ENCODE data around the gene HEYL.
A peak's percentile ranks its signal among the peaks of the same experiment; 100 is the strongest.

HEYL gene
- 0 to 0.61 (median 0.23) reads per million in 4 experiments for total RNA-seq

DNA sequence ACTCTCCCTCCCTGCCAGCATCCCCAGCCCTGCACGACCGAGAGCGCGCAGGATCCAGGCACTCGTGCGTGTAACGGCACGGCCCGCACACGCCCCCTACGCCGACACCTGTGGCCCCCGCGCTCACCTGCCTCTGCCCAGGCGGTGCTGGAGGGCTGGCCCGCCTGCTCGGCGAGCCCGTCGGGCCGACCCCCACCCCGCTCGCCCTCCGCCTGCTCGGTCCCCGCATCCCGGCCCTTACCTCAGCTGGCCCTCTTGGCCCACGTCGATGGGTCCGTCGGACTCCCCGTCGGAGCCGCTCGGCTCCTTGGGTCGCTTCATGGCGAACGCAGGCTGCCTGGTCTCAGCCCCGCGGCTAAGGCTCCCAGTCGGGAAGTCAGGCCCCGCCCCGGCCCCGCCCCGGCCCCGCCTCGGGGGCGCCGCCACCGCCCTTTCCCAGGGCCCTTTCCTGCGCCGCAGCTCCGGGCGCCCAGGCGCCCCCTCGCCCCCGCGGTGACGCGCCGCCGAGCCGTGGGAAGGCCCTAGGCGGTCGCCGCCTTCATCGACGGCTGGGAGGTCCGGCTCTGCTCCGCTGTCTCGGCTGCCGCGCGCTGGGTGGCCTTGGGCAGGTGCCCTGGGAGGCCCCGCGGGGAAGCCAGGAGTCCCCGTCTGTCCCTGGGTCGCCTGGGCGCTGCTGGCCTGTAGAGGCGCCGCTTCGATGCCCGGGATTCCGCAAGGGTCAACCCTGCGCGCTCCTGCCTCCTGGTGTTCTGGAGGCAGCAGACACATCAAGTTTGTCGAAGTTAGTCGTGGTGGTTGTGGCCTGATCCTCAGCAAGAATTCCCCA, at the start of gene HEYL:
HEYL (minus strand) TSS at position 339 of the 826 bp plus-strand sequence; CDS start at position 321, 18 bp downstream.
- DNase-seq = peak; percentile 43

- DNase-seq = no peak
These were observed 49.8 kb upstream of the HEYL start for GRCh38 chr1:39689214-39689613.

DNA sequence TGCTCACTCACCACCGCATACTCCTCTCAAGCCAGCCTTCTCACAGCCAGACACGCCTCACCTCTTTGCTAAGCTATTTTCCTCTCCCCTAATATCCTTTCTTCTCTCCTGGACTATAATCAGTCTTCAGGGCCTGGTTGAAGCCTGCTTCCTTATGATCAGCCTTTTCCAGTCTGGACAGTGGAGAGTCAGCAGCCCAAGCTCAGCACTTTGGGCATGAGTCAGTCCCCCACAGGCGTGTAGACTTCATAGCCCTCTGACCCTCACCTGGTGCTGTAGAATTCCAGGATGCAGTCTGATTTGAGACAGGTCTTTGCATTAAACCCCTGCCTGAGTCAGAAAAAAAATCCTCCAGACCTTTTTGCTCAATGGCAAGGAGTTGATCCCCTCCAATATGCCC, 49.3 kb upstream of the HEYL start:
- no peak for DNase-seq

DNA sequence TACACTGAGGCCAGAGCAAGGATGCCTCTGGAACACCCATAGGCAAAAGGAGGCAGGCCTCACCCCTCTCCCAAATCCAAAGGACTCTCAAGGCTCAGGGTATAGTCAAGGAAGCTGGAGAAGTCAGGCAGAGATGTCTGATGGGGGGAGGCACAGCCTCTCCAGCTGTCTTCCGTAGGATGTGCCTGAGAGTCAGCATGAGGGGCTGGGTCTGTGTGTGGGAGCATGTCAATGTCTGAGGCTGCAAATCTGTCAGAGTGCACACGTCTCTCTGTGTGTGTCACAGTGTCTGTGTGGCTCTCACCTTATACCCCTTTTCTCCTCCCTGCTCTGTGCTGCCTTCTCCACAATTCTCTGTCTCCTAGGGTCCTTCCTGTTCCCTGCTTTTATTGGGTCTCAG, 47.8 kb upstream of the HEYL start:
- no peak for DNase-seq

DNA sequence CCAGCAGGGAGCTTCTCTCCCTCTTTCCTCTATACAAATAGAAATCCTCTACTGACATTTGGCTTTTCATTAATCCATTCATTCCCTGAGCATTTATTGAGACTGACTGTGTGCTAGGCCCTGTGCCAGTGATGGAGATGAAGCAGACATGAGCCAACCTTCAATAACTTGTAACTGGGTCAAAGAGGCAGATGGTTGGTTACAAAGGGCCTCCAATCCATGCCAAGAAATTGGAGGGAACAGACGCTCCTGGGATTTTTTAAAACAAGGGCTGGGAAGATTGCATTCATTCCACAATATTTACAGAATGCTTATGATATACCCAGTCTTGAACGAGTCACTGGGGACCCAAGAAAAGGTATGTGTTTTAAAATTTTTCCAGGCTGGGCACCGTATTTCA, 45.6 kb upstream of the HEYL start:
- DNase-seq = no peak

GRCh38 chr1:39684313-39684664, 44.8 kb upstream of the HEYL start:
- DNase-seq = no peak

GRCh38 chr1:39683591-39684312, 44.3 kb upstream of the HEYL start:
- peak; percentile 33 for DNase-seq

- no peak for DNase-seq
These were observed 42.6 kb upstream of the HEYL start for GRCh38 chr1:39681999-39682398.

- DNase-seq = no peak
These were observed 41.9 kb upstream of the HEYL start for GRCh38 chr1:39681294-39681693.

GRCh38 chr1:39680751-39681150, 41.3 kb upstream of the HEYL start:
- DNase-seq = no peak

- no peak for DNase-seq
These were observed 40.4 kb upstream of the HEYL start for GRCh38 chr1:39679821-39680220.

DNA sequence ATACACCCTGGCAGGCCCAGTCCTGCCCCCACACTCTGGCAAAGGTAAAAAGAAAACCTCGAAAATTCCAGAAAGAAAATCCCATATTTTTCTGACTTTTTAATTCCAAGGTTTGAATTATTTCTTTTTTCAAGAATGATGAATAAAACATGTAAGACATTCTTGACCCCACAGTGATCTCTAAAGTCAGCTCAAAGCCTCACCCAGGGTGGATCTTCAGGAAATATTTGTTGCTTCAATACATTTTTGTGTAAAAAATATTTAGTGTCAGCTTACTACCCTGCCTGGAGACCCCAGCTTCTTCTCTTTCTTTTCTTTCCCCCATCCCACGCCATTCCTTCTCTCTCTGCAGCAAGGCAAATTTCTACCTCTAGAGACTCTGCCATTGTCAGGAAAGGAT, 39.4 kb upstream of the HEYL start:
- DNase-seq = no peak

GRCh38 chr1:39677645-39678044, 38.2 kb upstream of the HEYL start:
- no peak for DNase-seq

GRCh38 chr1:39676948-39677548, 37.6 kb upstream of the HEYL start:
- DNase-seq = no peak

- no peak for DNase-seq
These were observed 35.8 kb upstream of the HEYL start for GRCh38 chr1:39675220-39675619.

DNA sequence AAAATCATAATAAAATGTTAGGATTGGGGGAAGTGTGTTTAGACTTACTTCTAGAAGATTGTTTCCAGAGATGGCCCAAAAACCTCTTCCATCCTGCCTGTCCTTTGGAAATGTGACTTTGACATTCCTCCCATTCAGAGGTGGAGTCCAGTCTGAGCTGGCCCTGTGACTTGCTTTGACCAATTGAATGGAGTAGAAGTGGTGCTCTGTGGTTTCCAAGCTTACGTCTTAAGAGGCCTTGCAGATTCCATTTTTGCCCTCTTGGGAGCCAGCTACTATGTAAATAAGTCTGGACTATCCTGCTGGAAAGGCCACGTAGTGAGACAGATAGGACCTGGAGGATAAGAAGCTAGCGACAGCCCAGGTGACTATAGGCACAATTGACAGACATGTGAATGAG, 33.8 kb upstream of the HEYL start:
- DNase-seq = no peak

- peak; percentile 16 for DNase-seq
These were observed 33.1 kb upstream of the HEYL start for GRCh38 chr1:39672551-39672947.

GRCh38 chr1:39671793-39672550, 32.5 kb upstream of the HEYL start, which contains the start of gene NT5C1A:
Gene NT5C1A (minus strand): TSS chr1:39672107. CDS start chr1:39672038, 69 bp downstream.
- DNase-seq = no peak

- no peak for DNase-seq
These were observed 32.0 kb upstream of the HEYL start for GRCh38 chr1:39671433-39671792.

GRCh38 chr1:39670689-39671088, 31.2 kb upstream of the HEYL start:
- DNase-seq = no peak

DNA sequence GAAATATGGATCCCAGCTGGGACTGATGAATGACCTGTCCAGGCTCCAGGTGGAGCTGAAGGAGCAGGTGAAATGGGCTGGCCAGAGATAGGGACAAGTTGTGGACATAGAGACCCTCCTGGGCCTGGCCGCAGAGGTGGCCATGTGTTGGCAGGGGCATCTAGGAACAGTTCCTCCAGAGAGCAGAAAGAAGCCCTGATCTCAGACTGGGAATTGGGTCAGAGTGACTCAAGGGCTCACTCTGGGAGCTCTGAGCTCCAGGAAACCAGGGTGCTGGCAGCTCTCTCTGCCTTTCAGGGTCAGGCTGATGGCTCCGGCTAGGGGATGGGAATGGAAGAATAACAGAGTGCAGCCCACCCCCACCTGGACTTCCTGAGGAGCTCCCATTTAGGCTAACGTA, 29.5 kb upstream of the HEYL start:
- DNase-seq = no peak

DNA sequence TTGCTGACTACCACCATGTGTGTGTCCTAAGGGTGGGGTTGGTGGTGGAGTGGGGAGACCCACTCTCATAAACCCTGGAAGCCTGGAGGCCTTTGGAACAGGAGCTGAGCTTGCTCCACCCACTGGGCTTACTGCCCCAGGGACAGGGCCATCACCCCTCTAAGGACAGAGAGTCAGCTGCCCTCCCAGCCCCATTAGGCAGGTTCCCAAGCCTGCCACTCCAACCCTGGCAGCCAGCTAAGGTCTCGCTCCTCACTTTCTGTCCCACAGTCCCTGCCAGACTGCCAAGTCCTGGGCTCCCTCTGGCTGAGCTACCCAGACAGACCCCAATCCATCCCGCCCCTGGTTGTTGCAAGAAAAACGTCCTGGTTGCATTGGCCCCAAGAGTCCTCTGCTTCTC, 28.7 kb upstream of the HEYL start:
- DNase-seq = no peak

GRCh38 chr1:39666772-39667171, 27.3 kb upstream of the HEYL start:
- DNase-seq = no peak

Data from effector CD8-positive, alpha-beta T cell (primary cell).